ES-I3 (cell line): ENCODE measurements around the gene WDR48.
A peak's percentile ranks its signal among the peaks of the same experiment; 100 is the strongest.

Experiments
- H3K36me3 ChIP-seq: 2 replicates; pipeline ENCODE4 v1.6.1; 2013; ENCODE audit warnings: mild to moderate bottlenecking, low read length, control low read depth, moderate library complexity; ENCODE audit not compliant: insufficient read depth
- H3K4me1 ChIP-seq: 2 replicates; pipeline ENCODE4 v1.6.1; 2013; ENCODE audit warnings: mild to moderate bottlenecking, control low read depth, low read length; ENCODE audit not compliant: insufficient read depth
- H3K9ac ChIP-seq: 2 replicates; pipeline ENCODE4 v1.6.1; 2013; ENCODE audit warnings: low read depth, mild to moderate bottlenecking, low read length, moderate library complexity
- H3K9me3 ChIP-seq: 2 replicates; pipeline ENCODE4 v1.6.1; 2013; ENCODE audit warnings: mild to moderate bottlenecking, low read length, moderate library complexity; ENCODE audit not compliant: control insufficient read depth, insufficient read depth

The WDR48 gene

DNA sequence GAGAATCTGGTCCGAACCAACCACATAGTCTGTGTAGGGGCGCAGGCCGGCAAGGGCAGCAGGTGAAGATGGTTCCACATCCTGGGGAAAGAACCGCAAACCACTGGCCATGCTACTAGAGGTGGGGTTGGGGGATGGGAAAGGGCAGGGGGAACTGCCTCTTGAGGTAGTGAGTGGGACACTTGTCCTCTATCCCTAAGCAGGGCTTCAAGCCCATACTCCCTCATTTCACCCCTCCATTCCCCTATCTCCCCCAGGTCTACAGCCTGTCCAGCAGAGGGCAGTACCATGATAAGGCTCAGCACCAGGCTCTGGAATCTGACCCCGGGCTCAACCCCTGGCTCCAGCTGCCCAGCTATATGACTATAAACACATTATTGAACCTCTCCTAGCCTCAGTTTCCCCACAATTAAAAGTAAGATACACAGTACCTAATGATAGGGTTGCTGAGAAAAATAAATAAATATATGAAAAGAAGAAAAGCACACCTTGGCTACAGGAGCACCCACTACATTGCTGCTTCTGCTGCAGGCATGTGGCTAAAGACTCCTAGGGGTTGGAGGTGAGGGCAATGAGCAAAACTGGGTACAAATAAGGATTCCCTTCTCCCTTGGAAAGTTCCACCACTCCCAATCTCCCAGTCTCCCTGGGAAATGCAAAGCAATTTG, 49.3 kb downstream of the WDR48 start:
- Histone ChIP-seq H3K9me3 (no peaks in the 10 kb centered on the region), H3K36me3 (peaks cover 8% of the 10 kb centered on the region; the same call in 1 of the 2 replicates), H3K9ac (no peak overlapping the region), H3K4me1 (peaks cover 10% of the 10 kb centered on the region; the same call in 1 of the 2 replicates)

DNA sequence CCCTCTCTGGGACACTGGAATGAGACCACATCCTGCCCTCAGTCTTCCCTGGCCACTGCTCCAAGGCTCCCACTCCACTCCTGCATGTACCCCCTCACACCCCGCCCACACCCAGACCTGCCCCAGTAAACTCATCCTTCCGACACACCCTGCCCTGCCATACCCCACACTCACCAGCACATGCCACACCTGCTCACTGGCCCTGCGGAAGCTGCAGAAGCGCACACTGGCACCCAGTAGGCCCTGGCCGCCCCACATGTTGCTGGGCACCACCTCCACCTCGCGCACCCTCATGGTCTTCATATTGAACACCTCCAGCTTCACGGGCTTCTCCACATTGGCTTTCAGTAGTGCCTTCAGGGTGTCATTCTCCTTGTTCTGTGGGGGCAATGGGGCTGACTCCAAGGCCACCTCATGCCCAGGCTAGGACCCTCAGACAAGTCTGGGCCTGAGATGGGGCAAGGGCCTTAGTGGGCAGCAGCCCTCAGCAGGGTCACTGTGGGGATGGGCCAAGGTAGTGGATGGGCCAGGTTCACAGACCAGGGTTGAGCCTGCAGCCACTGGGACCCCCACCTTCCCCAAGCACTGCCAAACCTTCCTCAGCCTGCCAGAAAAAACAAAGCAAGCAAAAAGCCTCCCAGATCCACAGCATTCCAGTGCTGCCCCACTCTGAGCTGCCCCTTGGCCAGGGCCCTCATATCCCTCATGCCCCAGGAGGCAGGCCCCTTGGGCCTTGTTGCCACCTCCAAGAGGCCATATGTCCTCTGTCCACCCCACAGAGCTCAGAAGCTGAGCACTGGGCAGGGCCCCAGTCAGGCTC, 50.9 kb downstream of the WDR48 start:
- H3K36me3 ChIP-seq: peaks cover under 1% of the 10 kb centered on the region; the same call in 1 of the 2 replicates
- no peaks in the 10 kb centered on the region for H3K4me1 ChIP-seq
- no peaks in the 10 kb centered on the region for H3K9me3 ChIP-seq
- H3K9ac ChIP-seq: no peak overlapping the region

DNA sequence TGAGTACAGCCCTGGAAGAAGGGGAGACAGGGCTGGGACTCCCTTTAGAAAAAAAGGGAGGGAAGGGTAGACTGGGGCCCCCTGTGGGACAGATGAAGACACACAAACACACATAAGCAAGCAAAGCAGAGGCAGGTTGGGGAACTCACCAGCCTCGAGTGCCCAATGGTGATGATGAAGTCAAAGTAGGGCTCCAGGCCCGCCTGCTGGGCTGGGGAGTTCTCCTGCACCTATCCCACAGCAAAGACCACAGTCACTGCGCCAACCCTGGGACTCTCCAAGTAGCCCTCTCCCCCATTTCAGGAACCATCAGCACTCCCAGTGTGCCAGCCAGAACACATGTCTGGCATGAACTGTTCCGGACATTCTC, 51.5 kb downstream of the WDR48 start:
- no peaks in the 10 kb centered on the region for H3K36me3 ChIP-seq
- no peaks in the 10 kb centered on the region for H3K4me1 ChIP-seq
- H3K9ac ChIP-seq: no peak overlapping the region

DNA sequence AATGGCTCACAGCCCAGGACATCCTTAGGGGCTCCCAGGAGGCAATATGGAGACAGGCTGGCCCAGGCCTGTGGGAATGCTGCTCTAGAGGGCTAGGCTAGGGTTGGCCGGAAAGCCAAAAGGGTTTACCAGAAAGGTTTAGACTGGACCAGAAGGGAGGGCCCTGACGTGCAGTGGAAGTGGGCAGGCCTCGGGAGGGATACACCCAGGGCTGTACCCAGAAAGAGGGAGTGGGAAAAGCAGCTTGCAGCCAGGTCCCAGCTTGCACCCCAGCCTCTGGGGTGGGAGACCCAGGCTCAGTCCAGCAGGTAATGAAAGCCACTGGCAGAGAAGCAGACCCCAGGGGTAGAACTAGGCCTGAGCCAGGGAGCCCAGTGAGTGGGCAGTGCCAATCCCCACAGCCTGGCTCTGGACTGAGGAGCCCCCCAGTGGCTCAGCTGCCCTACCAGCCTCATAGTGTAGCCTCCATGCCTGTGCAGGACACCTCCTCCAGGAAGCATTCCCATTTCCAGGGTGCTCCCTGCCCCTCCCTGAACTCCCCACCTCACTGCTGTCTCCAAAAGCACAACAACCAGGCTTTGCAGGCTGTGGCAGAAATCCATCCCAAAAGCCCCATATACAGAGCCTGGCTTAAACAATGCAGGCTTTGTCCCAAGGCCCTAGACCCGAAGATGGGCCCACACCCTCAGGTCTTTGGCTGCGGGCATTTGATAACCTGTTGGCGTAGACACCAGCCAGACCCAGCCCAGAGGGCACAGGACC, 52.2 kb downstream of the WDR48 start:
- no peaks in the 10 kb centered on the region for H3K36me3 ChIP-seq

More for the DNA sequence above, 51.5 kb downstream of the WDR48 start:
- no peaks in the 10 kb centered on the region for H3K9me3 ChIP-seq

DNA sequence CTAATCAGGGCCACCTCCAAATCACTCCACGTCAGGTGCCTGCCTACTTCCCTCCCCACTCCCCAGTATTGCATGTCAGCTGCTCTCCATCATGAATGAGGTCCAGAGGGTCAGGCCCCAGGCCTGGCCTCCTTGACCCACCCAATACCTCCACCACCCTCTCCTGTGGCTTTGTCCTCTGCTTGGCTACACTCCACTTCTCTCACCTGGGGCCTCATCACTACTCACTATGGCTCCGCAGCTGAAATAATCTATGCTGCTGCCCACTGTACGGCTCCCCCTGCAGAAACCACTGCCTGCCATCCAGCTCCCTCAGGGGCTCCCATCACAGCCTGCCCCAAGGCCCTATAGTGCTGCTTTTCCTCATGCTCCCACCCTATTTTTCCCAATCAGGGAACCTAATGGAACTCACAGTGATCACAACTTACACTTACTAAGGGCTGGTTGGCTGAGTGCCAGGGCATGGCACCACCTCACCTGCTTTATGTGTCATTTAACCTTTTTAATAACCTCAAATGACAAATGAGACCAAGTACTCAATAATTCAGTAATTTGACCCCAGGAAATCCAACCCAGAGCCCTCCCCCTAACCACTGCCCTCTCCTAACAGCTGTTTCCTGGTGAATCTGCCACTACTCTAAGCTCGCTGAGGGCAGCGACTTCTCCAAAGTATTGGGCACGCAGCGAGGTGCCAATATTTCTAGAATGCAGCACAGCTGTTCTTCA, 53.3 kb downstream of the WDR48 start:
- H3K9ac ChIP-seq: no peak overlapping the region
- H3K4me1 ChIP-seq: no peaks in the 10 kb centered on the region
- H3K36me3 ChIP-seq: no peaks in the 10 kb centered on the region
- no peaks in the 10 kb centered on the region for H3K9me3 ChIP-seq

More for the DNA sequence above, 52.2 kb downstream of the WDR48 start:
- Histone ChIP-seq H3K9ac (no peak overlapping the region), H3K9me3 (no peaks in the 10 kb centered on the region), H3K4me1 (no peaks in the 10 kb centered on the region)

DNA sequence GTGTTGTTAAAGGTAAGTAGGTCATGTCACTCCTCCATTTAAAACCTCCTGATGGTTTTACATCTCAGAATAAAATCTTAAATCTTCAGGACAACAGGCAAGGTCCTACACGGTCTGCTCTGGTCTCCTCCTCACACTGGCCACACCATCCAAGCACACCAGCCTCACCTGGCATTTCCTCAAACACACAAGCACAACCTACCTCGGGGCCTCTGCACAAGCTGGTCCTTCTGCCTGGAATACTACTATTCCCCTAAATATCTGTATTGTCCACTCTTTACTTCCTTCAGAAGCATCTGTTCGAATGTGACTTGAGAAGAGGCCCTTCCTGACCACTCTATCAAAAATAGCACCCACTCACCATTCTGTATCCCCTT, 53.9 kb downstream of the WDR48 start:
- H3K9ac ChIP-seq: no peak overlapping the region
- H3K9me3 ChIP-seq: no peaks in the 10 kb centered on the region
- H3K4me1 ChIP-seq: no peaks in the 10 kb centered on the region

DNA sequence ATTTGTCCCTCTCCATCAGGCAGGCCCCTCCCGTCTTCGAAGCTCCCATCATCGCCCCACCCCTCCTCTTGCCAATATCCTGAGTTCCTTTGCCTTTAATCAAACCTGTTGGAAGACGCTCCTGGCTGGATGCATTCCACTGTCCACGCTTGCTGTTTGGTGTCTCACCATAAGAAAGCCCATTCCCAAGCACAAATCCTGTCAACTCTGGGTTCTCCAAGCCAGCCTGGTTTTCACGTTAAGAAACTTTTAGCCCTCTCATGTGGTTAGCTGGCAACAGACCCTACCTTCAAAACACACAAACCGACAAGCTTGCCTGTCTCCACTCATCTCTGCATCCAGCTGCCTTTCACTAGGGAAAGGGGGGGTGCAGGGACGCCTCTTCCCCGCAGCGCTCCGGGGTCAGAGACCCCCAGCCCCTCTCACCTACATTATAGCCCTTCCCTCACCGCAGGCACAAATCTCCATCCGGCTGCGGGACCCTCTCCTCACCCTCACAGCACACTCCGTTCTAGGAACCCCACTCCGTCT, 54.5 kb downstream of the WDR48 start:
- Histone ChIP-seq H3K9me3 (no peaks in the 10 kb centered on the region), H3K4me1 (no peaks in the 10 kb centered on the region), H3K9ac (peak overlapping the region; percentile 95), H3K36me3 (no peaks in the 10 kb centered on the region)

More for the DNA sequence above, 53.9 kb downstream of the WDR48 start:
- H3K36me3 ChIP-seq: no peaks in the 10 kb centered on the region

DNA sequence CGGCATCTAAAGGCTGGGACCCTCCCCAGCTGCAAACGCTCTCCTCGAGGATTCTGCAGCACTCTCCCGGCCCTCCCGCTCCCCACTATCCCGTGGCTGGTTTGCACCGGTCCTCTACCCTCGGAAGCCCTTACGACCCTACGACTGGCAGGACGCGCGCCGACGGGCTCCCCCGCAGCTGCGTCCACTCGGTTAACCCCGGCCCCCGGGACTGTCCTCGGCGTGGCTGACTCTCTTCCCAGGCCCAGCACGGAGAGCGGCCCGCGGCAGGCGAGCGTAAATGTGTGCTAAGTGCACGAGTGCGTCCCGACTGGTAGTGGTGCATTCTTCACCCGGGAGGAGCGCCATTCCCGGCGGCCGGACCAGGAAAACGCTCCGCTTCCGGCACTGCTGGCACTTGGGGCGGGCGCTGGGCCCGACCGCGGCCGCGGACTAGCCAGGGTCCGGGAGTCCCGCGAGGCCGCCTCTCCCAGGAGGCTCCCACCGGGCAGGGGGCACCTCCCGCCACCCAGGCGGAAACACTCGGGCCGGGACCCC, 55.1 kb downstream of the WDR48 start:
- H3K36me3 ChIP-seq: no peaks in the 10 kb centered on the region
- no peaks in the 10 kb centered on the region for H3K4me1 ChIP-seq
- no peaks in the 10 kb centered on the region for H3K9me3 ChIP-seq
- H3K9ac ChIP-seq: peak overlapping the region; percentile 95

DNA sequence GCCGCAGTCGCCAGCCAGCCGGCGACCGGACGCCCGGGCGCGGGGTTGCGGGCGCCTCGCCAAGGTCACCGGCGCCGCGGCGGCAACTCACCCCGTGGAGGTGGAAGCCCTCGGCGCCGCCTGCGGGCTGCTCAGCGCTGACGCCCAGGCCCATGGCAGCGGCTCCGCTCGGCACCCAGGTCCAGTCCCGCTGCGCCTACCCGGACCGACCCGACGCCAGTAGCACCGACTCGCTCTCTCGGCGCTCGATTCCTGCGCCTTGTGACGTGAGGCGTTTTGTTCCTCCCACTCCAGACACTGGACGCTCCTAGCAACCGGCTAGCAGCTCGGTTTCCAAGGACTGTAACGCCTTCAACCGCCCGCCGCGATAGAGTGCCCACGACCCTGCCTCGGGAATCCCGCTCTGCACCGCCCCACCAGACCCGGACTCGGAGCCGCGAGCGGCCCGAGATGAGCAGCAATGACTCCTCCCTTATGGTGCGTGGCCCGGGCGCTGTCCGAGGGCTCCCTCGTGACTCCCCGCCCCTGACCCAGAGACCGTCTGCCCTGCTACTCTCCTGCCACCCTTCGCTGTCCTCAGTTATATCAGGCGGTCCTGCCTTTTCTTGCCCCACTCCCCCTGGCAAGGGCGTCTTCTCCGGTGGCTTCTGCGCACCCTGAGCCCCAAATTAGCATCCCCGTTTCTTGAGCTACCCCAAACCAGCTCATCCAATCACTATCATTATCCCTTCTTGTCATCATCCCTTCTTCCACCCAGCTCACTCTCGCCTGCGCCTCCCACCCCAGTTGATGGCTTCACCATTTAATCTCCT, 55.8 kb downstream of the WDR48 start, which contains the start of the genes GORASP1 and TTC21A:
Gene GORASP1 (minus strand): TSS at position 240 of the 812 bp plus-strand sequence. CDS start 86 bp downstream, at position 154.
Gene TTC21A (plus strand): TSS at position 293 of the 812 bp plus-strand sequence. CDS start 158 bp downstream, at position 451.
- Histone ChIP-seq H3K9ac (peak within 1 kb of the TSS; percentile 95), H3K4me1 (no peaks in the 10 kb centered on the region), H3K36me3 (no peaks in the 10 kb centered on the region), H3K9me3 (no peaks in the 10 kb centered on the region)

DNA sequence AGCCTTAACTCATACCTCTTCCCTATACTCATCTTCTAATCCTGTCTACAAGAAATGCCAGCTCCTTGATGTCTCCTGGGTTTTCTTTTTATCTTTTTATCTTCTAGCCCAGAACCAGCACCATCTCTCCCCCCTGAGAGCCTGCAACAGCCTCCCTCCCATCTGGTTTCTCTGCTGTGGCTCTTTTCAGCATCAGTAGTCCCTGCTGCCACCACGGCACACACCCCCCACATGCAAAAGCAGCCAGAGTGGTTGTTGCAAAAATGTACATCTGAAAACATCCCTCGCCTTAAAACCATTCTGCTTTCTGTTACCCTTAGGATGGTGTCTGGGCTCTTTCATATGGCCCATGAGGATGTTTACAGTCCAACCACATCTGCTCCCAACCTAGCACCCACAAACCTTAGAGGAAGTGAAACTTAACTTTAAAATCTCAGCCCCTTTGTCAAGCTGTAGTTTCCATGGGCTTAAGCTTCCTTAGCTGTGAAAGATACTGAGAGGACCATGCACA, 56.4 kb downstream of the WDR48 start:
- Histone ChIP-seq H3K4me1 (no peaks in the 10 kb centered on the region), H3K36me3 (no peaks in the 10 kb centered on the region), H3K9ac (peak overlapping the region; percentile 95)

DNA sequence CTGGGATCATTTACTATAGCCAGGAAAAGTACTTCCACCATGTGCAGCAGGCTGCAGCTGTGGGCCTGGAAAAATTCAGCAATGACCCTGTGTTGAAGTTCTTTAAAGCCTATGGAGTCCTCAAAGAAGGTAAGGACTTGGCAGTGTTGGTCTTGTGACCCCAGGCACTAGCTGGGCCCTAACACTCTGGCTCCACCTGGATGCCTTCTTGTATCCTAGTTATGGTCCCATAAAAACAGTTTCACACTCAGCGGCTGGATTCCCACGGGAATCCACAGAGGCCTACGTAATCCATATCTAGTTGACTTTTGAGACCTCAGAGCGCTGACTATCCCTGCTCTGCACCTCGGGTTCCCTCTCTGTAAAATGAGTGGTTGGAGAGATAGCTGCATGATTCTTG, 57.3 kb downstream of the WDR48 start:
- Histone ChIP-seq H3K4me1 (no peaks in the 10 kb centered on the region), H3K9ac (no peak overlapping the region), H3K9me3 (no peaks in the 10 kb centered on the region), H3K36me3 (no peaks in the 10 kb centered on the region)

More for the DNA sequence above, 56.4 kb downstream of the WDR48 start:
- no peaks in the 10 kb centered on the region for H3K9me3 ChIP-seq

DNA sequence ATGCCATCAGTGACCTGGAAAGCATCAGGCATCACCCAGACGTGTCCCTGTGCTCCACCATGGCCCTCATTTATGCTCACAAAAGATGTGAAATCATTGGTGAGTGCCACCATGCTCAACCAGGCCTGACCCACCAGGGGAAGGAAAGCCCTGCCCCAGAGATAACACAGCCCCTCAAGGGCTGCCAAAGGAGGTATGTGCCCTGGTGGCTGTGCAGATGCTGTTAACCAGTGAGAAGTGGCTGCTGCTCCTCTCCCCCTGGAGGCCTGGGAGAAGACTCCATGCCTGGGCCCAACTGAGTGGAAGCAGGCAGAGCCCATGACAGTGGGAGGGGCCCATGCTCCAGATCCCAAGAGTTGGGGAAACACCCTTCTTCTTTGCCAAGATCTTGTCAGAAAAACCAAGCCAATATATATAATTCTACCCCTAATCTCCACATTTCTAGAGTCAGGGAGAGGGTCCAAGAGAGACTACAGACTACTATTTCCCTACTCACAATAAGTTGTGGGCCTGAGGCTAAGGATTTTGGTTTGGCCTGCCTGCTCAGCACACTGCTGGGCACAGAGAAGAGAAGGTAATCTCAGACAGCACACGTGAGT, 58.3 kb downstream of the WDR48 start:
- Histone ChIP-seq H3K4me1 (no peaks in the 10 kb centered on the region), H3K9ac (no peak overlapping the region), H3K9me3 (no peaks in the 10 kb centered on the region), H3K36me3 (no peaks in the 10 kb centered on the region)
